K562 (cell line): Measurements from ENCODE around the gene MTTP. TPM values are rescaled to one million over a fixed set of nuclear protein-coding genes. Genes with fewer than 3 reads are reported as not detected.

Experiments used
- ATAC-seq: fragments of 200-7000 bp; cut with Tn5 transposase; 3 replicates; pipeline ENCODE4 v1.9.1; 2020; ENCODE audit warnings: moderate library complexity
- BruUV-seq: library from RNA; stranded (reverse); fragments of 400-500 nt; replicated peaks from 2 replicates; lab custom pipeline; 2021; lab: Mats Ljungman, UMichigan
- CTCF ChIA-PET: fragments of 300-600 bp; formaldehyde crosslinking; extraction: SDS; loops from one replicate; lab custom pipeline; 2021; ENCODE audit warnings: low intra/inter-chr PET ratio; lab: Yijun Ruan, JAX
- POLR2A ChIA-PET: fragments of 300-600, 350-650 bp; sonication (Branson Sonifier 250); formaldehyde crosslinking; extraction: SDS; loops from one replicate; lab custom pipeline; 2021; ENCODE audit warnings: antibody characterized with exemption, inconsistent platforms; lab: Yijun Ruan, JAX
- DNase-seq, 4 experiments: peaks; one replicate each; pipeline versions ENCODE4 v3.0.0 to v3.0.0-alpha.2; 2011 to 2018; ENCODE audit warnings: low spot score in 3 of 4, mixed read lengths in 3 of 4; ENCODE audit errors: extremely low read depth in 1 of 4
- FAIRE-seq: peaks from 2 replicates; lab custom pipeline; 2011; peaks lifted over from hg19 to GRCh38; lab: Jason Lieb, UNC
- H2AFZ ChIP-seq: 2 replicates; pipeline ENCODE4 v1.6.0; 2011; ENCODE audit warnings: low read depth, low read length, control low read depth, inconsistent platforms
- H3K27ac ChIP-seq: fragments of 200-600 bp; 3 replicates; pipeline ENCODE4 v1.8.0; 2011; ENCODE audit warnings: low read depth, mild to moderate bottlenecking, control low read depth, inconsistent platforms, low read length, moderate library complexity, mixed read lengths; ENCODE audit errors: extremely low read depth
- H3K27me3 ChIP-seq, 2 experiments: fragments of 300-600 bp in 1 of 2; 2 replicates in 1 of 2; 3 replicates in 1 of 2; pipeline versions ENCODE4 v1.6.0 to v1.8.0; 2011; ENCODE audit warnings: inconsistent platforms in 2 of 2, low read length in 2 of 2, mild to moderate bottlenecking in 1 of 2, mixed read lengths in 1 of 2, moderate library complexity in 1 of 2; ENCODE audit not compliant: control insufficient read depth in 2 of 2, insufficient read depth in 2 of 2
- H3K36me3 ChIP-seq: fragments of 300-600 bp; 3 replicates; pipeline ENCODE4 v1.8.0; 2011; ENCODE audit warnings: mild to moderate bottlenecking, low read length, inconsistent platforms; ENCODE audit not compliant: control insufficient read depth, insufficient read depth
- H3K4me1 ChIP-seq, 2 experiments: fragments of 200-600 bp in 1 of 2; replicated peaks in 1 of 2; 2 replicates in 1 of 2; 3 replicates in 1 of 2; pipeline versions ENCODE4 v1.5.1 to v1.8.0; 2011; ENCODE audit warnings: inconsistent platforms in 2 of 2, low read length in 2 of 2, mild to moderate bottlenecking in 1 of 2, mixed read lengths in 1 of 2, moderate library complexity in 1 of 2; ENCODE audit not compliant: control insufficient read depth in 2 of 2, insufficient read depth in 2 of 2
- H3K4me2 ChIP-seq: 2 replicates; pipeline ENCODE4 v1.6.1; 2011; ENCODE audit warnings: low read length, control low read depth, inconsistent platforms, mixed read lengths; ENCODE audit not compliant: insufficient read depth
- H3K4me3 ChIP-seq: fragments of 200-600 bp; sonication (generic), shearing (Covaris generic); 2 replicates; pipeline ENCODE4 v1.5.1; 2016; ENCODE audit warnings: control low read depth, inconsistent platforms
- H3K79me2 ChIP-seq: fragments of 200-600 bp; 3 replicates; pipeline ENCODE4 v1.8.0; 2011; ENCODE audit warnings: low read length, inconsistent platforms; ENCODE audit not compliant: control insufficient read depth, insufficient read depth
- H3K9ac ChIP-seq, 2 experiments: 2 replicates each; pipeline versions ENCODE4 v1.6.0 to v1.6.1; 2011; ENCODE audit warnings: low read depth in 2 of 2, low read length in 2 of 2, control low read depth in 1 of 2, inconsistent platforms in 1 of 2, mild to moderate bottlenecking in 1 of 2, mixed read lengths in 1 of 2; ENCODE audit not compliant: insufficient read depth in 1 of 2
- H3K9me1 ChIP-seq: one replicate; pipeline ENCODE4 v1.6.0; 2011; ENCODE audit warnings: inconsistent platforms, mild to moderate bottlenecking, low read length, moderate library complexity; ENCODE audit not compliant: control insufficient read depth, insufficient read depth
- H3K9me3 ChIP-seq: replicated peaks from 2 replicates; pipeline ENCODE4 v1.5.1; 2011; ENCODE audit warnings: low read depth, low read length, inconsistent platforms; ENCODE audit not compliant: control insufficient read depth, insufficient read depth
- H4K20me1 ChIP-seq: replicated peaks from 2 replicates; pipeline ENCODE4 v1.6.1; 2011; ENCODE audit warnings: low read length, inconsistent platforms, mixed read lengths; ENCODE audit not compliant: control insufficient read depth, insufficient read depth
- GABPB1 ChIP-seq: sonication (generic); formaldehyde crosslinking; IDR thresholded peaks from 2 replicates; pipeline ENCODE4 v1.8.0; 2022; ENCODE audit warnings: mild to moderate bottlenecking, missing genetic modification reagents
- GABPB2 ChIP-seq: fragments of 250-450 bp; sonication (Bioruptor Pico); conservative IDR thresholded peaks from 2 replicates; pipeline ENCODE4 v1.5.1; 2021; ENCODE audit warnings: mild to moderate bottlenecking
- NCOR1 ChIP-seq: fragments of 450-650 bp; IDR thresholded peaks from 2 replicates; pipeline ENCODE4 v1.6.1; 2016; ENCODE audit warnings: mild to moderate bottlenecking, moderate library complexity
- ZNF41 ChIP-seq: fragments of 250-450 bp; sonication (Bioruptor Pico); conservative IDR thresholded peaks from 2 replicates; pipeline ENCODE4 v1.4.0; 2020; ENCODE audit warnings: mild to moderate bottlenecking
- WGBS: fragments of 100-300 bp; shearing (Covaris generic); methylation state at CpG from one replicate; pipeline ENCODE4 v1.1.6; 2016; ENCODE audit warnings: low coverage, mixed read lengths; ENCODE audit not compliant: insufficient coverage; ENCODE audit errors: missing lambda C conversion rate; 5-methylcytosine and 5-hydroxymethylcytosine counted together
- in situ Hi-C: fragments of 300-500 bp; cut with MboI; formaldehyde crosslinking; loops from 4 replicates; pipeline ENCODE4 v1.15.0; 2018; ENCODE audit warnings: inconsistent platforms, mixed read lengths
- intact Hi-C: fragments of 100-400 bp; cut with micrococcal nuclease; formaldehyde crosslinking; loops from 2 replicates; pipeline ENCODE4 v1.14.2; 2022
- polyA plus RNA-seq, 8 experiments: library from polyadenylated mRNA; depleted of rRNA in 4 of 8; stranded (reverse) in 5 of 8; unstranded in 3 of 8; fragments of >200 nt; fragmentation: Nextera tagmentation in 2 of 8; fragmentation: Illumina TruSeq in 1 of 8; extraction: Ambion mirVana in 2 of 8; extraction: Trizol in 1 of 8; gene quantifications; 2 replicates each; pipeline versions ENCODE4 v1.2.1 to v1.2.3, GENCODE V29; 2011 to 2014; ENCODE audit warnings: inconsistent platforms in 1 of 8, missing spikeins in 1 of 8
- total RNA-seq, 7 experiments: library from RNA; depleted of rRNA in 6 of 7; stranded (reverse); fragments of >200 nt in 6 of 7; fragmentation: Illumina TruSeq in 2 of 7; extraction: Trizol in 2 of 7; gene quantifications; 2 replicates each; pipeline versions ENCODE4 v1.2.1 to v1.2.3, GENCODE V29; 2011 to 2021; ENCODE audit warnings: low replicate concordance in 1 of 7
- TF ChIP-seq, protein P1 (sequence below), 3 experiments: fragments of 200-800 bp in 1 of 3; sonication (Bioruptor generic) in 1 of 3; sonication (generic) in 1 of 3; formaldehyde crosslinking in 1 of 3; IDR thresholded peaks; 2 replicates each; pipeline versions ENCODE4 v1.6.1 to v1.8.0; 2016 to 2022; ENCODE audit warnings: mild to moderate bottlenecking in 2 of 3, missing compliant biosample characterization in 2 of 3, missing genetic modification characterization in 2 of 3, missing genetic modification reagents in 1 of 3
- TF ChIP-seq, protein P2 (sequence below), 2 experiments: fragments of 450-650 bp; IDR thresholded peaks; 2 replicates each; pipeline ENCODE4 v1.6.1; 2016

The MTTP gene
- total and polyA plus RNA-seq, 9 of the 15 experiments (the other 6 are each of a cell fraction or from before 2014, with no cell fraction given) = 0.01 to 0.29 (median 0.04) TPM; not detected in 2

- Histone ChIP-seq H2AFZ (no peak overlapping the region), H3K27ac (no peak overlapping the region), H3K4me2 (no peak overlapping the region), H3K4me1 (no peaks in the 10 kb centered on the region), H3K79me2 (no peaks in the 10 kb centered on the region), H3K27me3 (no peaks in the 10 kb centered on the region; a peak in 1 of 5 replicates), H3K9ac (no peak overlapping the region), H3K36me3 (no peaks in the 10 kb centered on the region), H3K9me1 (no peaks in the 10 kb centered on the region), H3K4me3 (no peak overlapping the region), H4K20me1 (no peaks in the 10 kb centered on the region), H3K9me3 (no peaks in the 10 kb centered on the region)
- no peak for DNase-seq
- CTCF ChIA-PET = no interaction called here
- no peak for ATAC-seq
- no peak for TF ChIP-seq NCOR1
- TF ChIP-seq GABPB1 (CRISPR knock-in tag) = no peak
- TF ChIP-seq, protein P1, sequence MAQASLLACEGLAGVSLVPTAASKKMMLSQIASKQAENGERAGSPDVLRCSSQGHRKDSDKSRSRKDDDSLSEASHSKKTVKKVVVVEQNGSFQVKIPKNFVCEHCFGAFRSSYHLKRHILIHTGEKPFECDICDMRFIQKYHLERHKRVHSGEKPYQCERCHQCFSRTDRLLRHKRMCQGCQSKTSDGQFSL (CRISPR knock-in tag; IDR thresholded peaks at IDR 0.05) = no peak
- TF ChIP-seq, protein P1 (tag; IDR thresholded peaks at IDR 0.05) = no peak
- TF ChIP-seq, protein P2, sequence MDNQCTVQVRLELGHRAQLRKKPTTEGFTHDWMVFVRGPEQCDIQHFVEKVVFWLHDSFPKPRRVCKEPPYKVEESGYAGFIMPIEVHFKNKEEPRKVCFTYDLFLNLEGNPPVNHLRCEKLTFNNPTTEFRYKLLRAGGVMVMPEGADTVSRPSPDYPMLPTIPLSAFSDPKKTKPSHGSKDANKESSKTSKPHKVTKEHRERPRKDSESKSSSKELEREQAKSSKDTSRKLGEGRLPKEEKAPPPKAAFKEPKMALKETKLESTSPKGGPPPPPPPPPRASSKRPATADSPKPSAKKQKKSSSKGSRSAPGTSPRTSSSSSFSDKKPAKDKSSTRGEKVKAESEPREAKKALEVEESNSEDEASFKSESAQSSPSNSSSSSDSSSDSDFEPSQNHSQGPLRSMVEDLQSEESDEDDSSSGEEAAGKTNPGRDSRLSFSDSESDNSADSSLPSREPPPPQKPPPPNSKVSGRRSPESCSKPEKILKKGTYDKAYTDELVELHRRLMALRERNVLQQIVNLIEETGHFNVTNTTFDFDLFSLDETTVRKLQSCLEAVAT (IDR thresholded peaks at IDR 0.05) = no peak
- TF ChIP-seq ZNF41 (CRISPR knock-in tag) = no peak
- TF ChIP-seq GABPB2 (CRISPR knock-in tag) = no peak
- WGBS = 6% methylated on average over 6 of the region's 6 CpGs
- in situ Hi-C loops = no loop called here
- intact Hi-C loops = no loop called here
- POLR2A ChIA-PET = no interaction called here
- no TSS peak for BruUV-seq
- FAIRE-seq = no peak
Observed at GRCh38 chr4:99572527-99573240, 1.9 kb upstream of the MTTP start.
